Astrocyte (in vitro differentiated cells and primary cell): Measurements from ENCODE around the gene SCP2D1. TPM values are rescaled to one million over a fixed set of nuclear protein-coding genes. Genes with fewer than 3 reads are reported as not detected.

Source experiments
- DNase-seq: peaks from one replicate; pipeline ENCODE4 v3.0.0-alpha.2; 2010; ENCODE audit warnings: low read depth
- FAIRE-seq: peaks from 2 replicates; lab custom pipeline; 2011; peaks lifted over from hg19 to GRCh38; lab: Jason Lieb, UNC
- H2AFZ ChIP-seq: 2 replicates; pipeline ENCODE4 v1.6.0; 2012; ENCODE audit warnings: low read depth, low read length, inconsistent platforms
- H3K27ac ChIP-seq: 2 replicates; pipeline ENCODE4 v1.5.1; 2011; ENCODE audit warnings: low read depth, low read length, inconsistent platforms
- H3K27me3 ChIP-seq: 2 replicates; pipeline ENCODE4 v1.6.0; 2011; ENCODE audit warnings: low read length, inconsistent platforms; ENCODE audit not compliant: insufficient read depth
- H3K36me3 ChIP-seq: 2 replicates; pipeline ENCODE4 v1.5.1; 2011; ENCODE audit warnings: low read length, inconsistent platforms; ENCODE audit not compliant: insufficient read depth
- H3K4me1 ChIP-seq: 2 replicates; pipeline ENCODE4 v1.5.1; 2011; ENCODE audit warnings: low read length, inconsistent platforms; ENCODE audit not compliant: insufficient read depth
- H3K4me2 ChIP-seq: 2 replicates; pipeline ENCODE4 v1.6.0; 2012; ENCODE audit warnings: low read length, inconsistent platforms
- H3K4me3 ChIP-seq: 2 replicates; pipeline ENCODE4 v1.5.1; 2011; ENCODE audit warnings: low read depth, mild to moderate bottlenecking, low read length, inconsistent platforms; ENCODE audit not compliant: insufficient read depth
- H3K79me2 ChIP-seq: 2 replicates; pipeline ENCODE4 v1.6.0; 2012; ENCODE audit warnings: mild to moderate bottlenecking, low read length, inconsistent platforms; ENCODE audit not compliant: insufficient read depth
- H3K9ac ChIP-seq: 2 replicates; pipeline ENCODE4 v1.6.0; 2012; ENCODE audit warnings: mild to moderate bottlenecking, low read length, inconsistent platforms
- H3K9me3 ChIP-seq: 2 replicates; pipeline ENCODE4 v1.5.1; 2012; ENCODE audit warnings: low read depth, mild to moderate bottlenecking, low read length, inconsistent platforms; ENCODE audit not compliant: insufficient read depth
- H4K20me1 ChIP-seq: 2 replicates; pipeline ENCODE4 v1.6.0; 2012; ENCODE audit warnings: low read length, inconsistent platforms; ENCODE audit not compliant: insufficient read depth
- H3K27ac Mint-ChIP-seq: one replicate; pipeline ENCODE4 v1.8.0; 2021; ENCODE audit warnings: mild to moderate bottlenecking, mixed read lengths; ENCODE audit not compliant: unreplicated experiment
- H3K27me3 Mint-ChIP-seq: one replicate; pipeline ENCODE4 v1.8.0; 2021; ENCODE audit warnings: low read depth, mixed read lengths; ENCODE audit not compliant: unreplicated experiment
- H3K36me3 Mint-ChIP-seq: one replicate; pipeline ENCODE4 v1.8.0; 2021; ENCODE audit warnings: low read depth, mixed read lengths; ENCODE audit not compliant: unreplicated experiment
- H3K4me1 Mint-ChIP-seq: one replicate; pipeline ENCODE4 v1.8.0; 2021; ENCODE audit warnings: low read depth, mixed read lengths; ENCODE audit not compliant: unreplicated experiment
- H3K4me3 Mint-ChIP-seq: one replicate; pipeline ENCODE4 v1.8.0; 2021; ENCODE audit warnings: mild to moderate bottlenecking, moderate library complexity, mixed read lengths; ENCODE audit not compliant: unreplicated experiment
- H3K9me3 Mint-ChIP-seq: one replicate; pipeline ENCODE4 v1.8.0; 2021; ENCODE audit warnings: mild to moderate bottlenecking, mixed read lengths; ENCODE audit not compliant: unreplicated experiment
- EZH2 ChIP-seq: IDR thresholded peaks from 2 replicates; pipeline ENCODE4 v1.6.1; 2012; ENCODE audit warnings: mild to moderate bottlenecking, low read length, inconsistent platforms; ENCODE audit not compliant: insufficient read depth
- total RNA-seq: library from RNA; stranded (reverse); gene quantifications from 2 replicates; pipeline ENCODE4 v1.2.1, GENCODE V29; 2021
- TF ChIP-seq, protein P1 (sequence below): IDR thresholded peaks from 2 replicates; pipeline ENCODE4 v1.5.1; 2011; ENCODE audit warnings: low read depth, mild to moderate bottlenecking, inconsistent platforms, low read length, moderate library complexity; ENCODE audit not compliant: insufficient read depth

The SCP2D1 gene
- total RNA-seq, 1 donor from 2014 or later, result not detected

GRCh38 chr20:18855882-18856281 is 42.3 kb downstream of the SCP2D1 start:
- no peaks in the 10 kb centered on the region for H4K20me1 ChIP-seq
- Mint-ChIP-seq H3K27me3 (peaks cover 1% of the 10 kb centered on the region), H3K36me3 (no peaks in the 10 kb centered on the region), H3K4me3 (no peak overlapping the region), H3K4me1 (peaks cover 8% of the 10 kb centered on the region), H3K27ac (no peak overlapping the region), H3K9me3 (peaks cover 4% of the 10 kb centered on the region)
- H3K27ac ChIP-seq, result no peak overlapping the region
- no peak overlapping the region for H3K4me3 ChIP-seq
- no peaks in the 10 kb centered on the region for H3K36me3 ChIP-seq
- H3K4me1 ChIP-seq, result no peaks in the 10 kb centered on the region
- no peaks in the 10 kb centered on the region for H3K27me3 ChIP-seq
- FAIRE-seq, result no peak
- peaks cover 3% of the 10 kb centered on the region for H3K9me3 ChIP-seq
- H3K9ac ChIP-seq, result no peak overlapping the region
- H3K79me2 ChIP-seq, result no peaks in the 10 kb centered on the region
- H2AFZ ChIP-seq, result no peak overlapping the region
- no peak overlapping the region for H3K4me2 ChIP-seq
- no peak for DNase-seq
- no peak for TF ChIP-seq EZH2
- TF ChIP-seq, protein P1, sequence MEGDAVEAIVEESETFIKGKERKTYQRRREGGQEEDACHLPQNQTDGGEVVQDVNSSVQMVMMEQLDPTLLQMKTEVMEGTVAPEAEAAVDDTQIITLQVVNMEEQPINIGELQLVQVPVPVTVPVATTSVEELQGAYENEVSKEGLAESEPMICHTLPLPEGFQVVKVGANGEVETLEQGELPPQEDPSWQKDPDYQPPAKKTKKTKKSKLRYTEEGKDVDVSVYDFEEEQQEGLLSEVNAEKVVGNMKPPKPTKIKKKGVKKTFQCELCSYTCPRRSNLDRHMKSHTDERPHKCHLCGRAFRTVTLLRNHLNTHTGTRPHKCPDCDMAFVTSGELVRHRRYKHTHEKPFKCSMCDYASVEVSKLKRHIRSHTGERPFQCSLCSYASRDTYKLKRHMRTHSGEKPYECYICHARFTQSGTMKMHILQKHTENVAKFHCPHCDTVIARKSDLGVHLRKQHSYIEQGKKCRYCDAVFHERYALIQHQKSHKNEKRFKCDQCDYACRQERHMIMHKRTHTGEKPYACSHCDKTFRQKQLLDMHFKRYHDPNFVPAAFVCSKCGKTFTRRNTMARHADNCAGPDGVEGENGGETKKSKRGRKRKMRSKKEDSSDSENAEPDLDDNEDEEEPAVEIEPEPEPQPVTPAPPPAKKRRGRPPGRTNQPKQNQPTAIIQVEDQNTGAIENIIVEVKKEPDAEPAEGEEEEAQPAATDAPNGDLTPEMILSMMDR, result no peak

DNA sequence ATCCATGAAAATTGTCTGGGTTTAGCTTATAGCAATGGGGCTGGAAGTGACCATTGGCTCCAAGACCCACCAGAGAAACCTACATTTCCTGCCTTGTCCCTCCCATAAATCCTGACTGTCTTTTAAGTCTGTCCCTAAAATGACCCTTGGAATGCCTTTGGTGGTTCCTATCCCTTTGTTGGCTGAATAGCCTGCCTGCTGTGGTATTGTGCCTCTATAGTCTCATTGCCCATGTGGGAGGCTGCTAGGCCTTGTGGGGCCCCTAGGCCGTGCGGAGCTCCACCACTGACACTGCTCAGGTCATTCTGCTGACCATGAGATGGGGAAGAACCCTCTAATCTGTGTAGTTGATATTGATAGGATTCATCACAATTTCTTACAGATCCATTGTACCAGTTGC is 43.3 kb downstream of the SCP2D1 start:
- Histone ChIP-seq H3K27ac (no peak overlapping the region), H3K9ac (no peak overlapping the region), H4K20me1 (no peaks in the 10 kb centered on the region), H3K4me1 (no peaks in the 10 kb centered on the region), H2AFZ (no peak overlapping the region), H3K9me3 (peaks cover 3% of the 10 kb centered on the region), H3K4me2 (no peak overlapping the region), H3K36me3 (no peaks in the 10 kb centered on the region), H3K79me2 (no peaks in the 10 kb centered on the region), H3K4me3 (no peak overlapping the region), H3K27me3 (no peaks in the 10 kb centered on the region)
- Mint-ChIP-seq H3K27me3 (peaks cover 1% of the 10 kb centered on the region), H3K9me3 (peaks cover 4% of the 10 kb centered on the region), H3K36me3 (no peaks in the 10 kb centered on the region), H3K4me3 (no peak overlapping the region), H3K27ac (no peak overlapping the region), H3K4me1 (peaks cover 8% of the 10 kb centered on the region)
- TF ChIP-seq, protein P1, result no peak
- TF ChIP-seq EZH2, result no peak
- FAIRE-seq (no peak), DNase-seq (no peak)

DNA sequence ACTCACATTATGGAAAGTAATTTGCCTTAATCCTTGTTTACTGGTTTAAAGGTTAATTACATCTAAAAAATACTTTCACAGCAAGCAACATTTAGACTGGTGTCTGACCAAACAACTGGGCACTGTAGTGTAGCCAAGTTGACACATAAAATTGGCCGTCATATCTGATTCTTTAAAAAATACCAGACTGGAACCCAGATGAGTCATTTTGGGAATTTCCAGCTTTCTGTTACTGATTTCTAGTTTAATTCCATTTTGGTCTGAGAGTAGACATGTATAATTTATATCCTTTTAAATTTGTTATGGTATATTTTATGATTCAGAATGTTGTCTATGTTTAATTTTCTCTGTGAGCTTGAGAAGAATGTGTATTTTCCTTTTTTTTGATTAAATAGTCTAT is 44.1 kb downstream of the SCP2D1 start:
- Mint-ChIP-seq H3K36me3 (no peaks in the 10 kb centered on the region), H3K9me3 (peaks cover 6% of the 10 kb centered on the region), H3K27me3 (peaks cover 4% of the 10 kb centered on the region), H3K4me1 (peaks cover 6% of the 10 kb centered on the region), H3K27ac (no peak overlapping the region), H3K4me3 (no peak overlapping the region)
- H3K4me1 ChIP-seq, result no peaks in the 10 kb centered on the region
- no peaks in the 10 kb centered on the region for H4K20me1 ChIP-seq
- TF ChIP-seq, protein P1, result no peak
- no peak for TF ChIP-seq EZH2
- H3K27ac ChIP-seq, result no peak overlapping the region
- FAIRE-seq, result no peak
- H3K27me3 ChIP-seq, result no peaks in the 10 kb centered on the region
- no peak overlapping the region for H3K9ac ChIP-seq
- H3K4me2 ChIP-seq, result no peak overlapping the region
- H3K9me3 ChIP-seq, result peaks cover 3% of the 10 kb centered on the region
- H3K4me3 ChIP-seq, result no peak overlapping the region
- no peak overlapping the region for H2AFZ ChIP-seq
- DNase-seq, result peak; percentile 3
- no peaks in the 10 kb centered on the region for H3K79me2 ChIP-seq
- no peaks in the 10 kb centered on the region for H3K36me3 ChIP-seq
